ENCODE results near the gene CCDC38. TPM values are rescaled to one million over a fixed set of nuclear protein-coding genes. Genes with fewer than 3 reads are reported as not detected.

CCDC38 gene
- total and polyA plus RNA-seq, 8 donors, result 0.18 to 1.1 (median 0.58) TPM; not detected in 1

- intact Hi-C loops (cut with DNase I), result no loop called here
- Histone ChIP-seq H3K9me3 (peaks cover 0 to 14% of the 10 kb centered on the region in 2 donors), H3K4me3 (no peak overlapping the region), H3K36me3 (no peaks in the 10 kb centered on the region), H3K4me1 (no peaks in the 10 kb centered on the region), H3K27me3 (no peaks in the 10 kb centered on the region), H3K27ac (no peak overlapping the region)
- no peak for TF ChIP-seq CTCF (IDR thresholded peaks at IDR 0.05)
- DNase-seq (no peak), ATAC-seq (no peak)
Measured at GRCh38 chr12:95880895-95881294, 61.5 kb downstream of the CCDC38 start.

GRCh38 chr12:95877622-95878021 lies 64.8 kb downstream of the CCDC38 start:
- Histone ChIP-seq H3K4me3 (no peak overlapping the region), H3K9me3 (no peaks in the 10 kb centered on the region), H3K27me3 (no peaks in the 10 kb centered on the region), H3K27ac (no peak overlapping the region), H3K36me3 (no peaks in the 10 kb centered on the region), H3K4me1 (no peaks in the 10 kb centered on the region)
- no peak for TF ChIP-seq CTCF (IDR thresholded peaks at IDR 0.05)
- DNase-seq, result no peak
- intact Hi-C loops (cut with DNase I), result no loop called here
- no peak for ATAC-seq

GRCh38 chr12:95874452-95874851 lies 68.0 kb downstream of the CCDC38 start:
- DNase-seq, result no peak
- no peak overlapping the region for H3K4me3 ChIP-seq
- H3K4me1 ChIP-seq, result no peaks in the 10 kb centered on the region
- no peak for ATAC-seq
- no peaks in the 10 kb centered on the region for H3K27me3 ChIP-seq
- intact Hi-C loops (cut with DNase I), result no loop called here
- no peak overlapping the region for H3K27ac ChIP-seq
- TF ChIP-seq CTCF (IDR thresholded peaks at IDR 0.05), result no peak
- H3K9me3 ChIP-seq, result no peaks in the 10 kb centered on the region
- H3K36me3 ChIP-seq, result no peaks in the 10 kb centered on the region

GRCh38 chr12:95870897-95871296 lies 71.5 kb downstream of the CCDC38 start:
- Histone ChIP-seq H3K27ac (no peak overlapping the region), H3K4me1 (no peaks in the 10 kb centered on the region), H3K27me3 (no peaks in the 10 kb centered on the region), H3K36me3 (peaks cover 0 to 20% of the 10 kb centered on the region in 2 donors), H3K9me3 (no peaks in the 10 kb centered on the region), H3K4me3 (no peak overlapping the region)
- ATAC-seq, result no peak
- TF ChIP-seq CTCF (IDR thresholded peaks at IDR 0.05), result no peak
- intact Hi-C loops (cut with DNase I), result no loop called here
- DNase-seq, result no peak

- H3K27ac ChIP-seq, result no peak overlapping the region
- no peak for TF ChIP-seq CTCF (IDR thresholded peaks at IDR 0.05)
- H3K36me3 ChIP-seq, result peaks cover 0 to 69% of the 10 kb centered on the region in 2 donors
- DNase-seq (no peak), ATAC-seq (no peak)
- H3K4me1 ChIP-seq, result peaks cover 13 to 21% of the 10 kb centered on the region in 2 donors
- H3K4me3 ChIP-seq, result no peak overlapping the region
- intact Hi-C loops (cut with DNase I), result no loop called here
- no peaks in the 10 kb centered on the region for H3K9me3 ChIP-seq
- H3K27me3 ChIP-seq, result no peaks in the 10 kb centered on the region
Measured at GRCh38 chr12:95863337-95863736, 79.1 kb downstream of the CCDC38 start.
